Caco-2 (cell line): ENCODE data around the gene MAP1LC3B2. TPM values are rescaled to one million over a fixed set of nuclear protein-coding genes. Genes with fewer than 3 reads are reported as not detected.

Experiments
- BruUV-seq: library from RNA; stranded (reverse); fragments of 400-500 nt; replicated peaks from 2 replicates; lab custom pipeline; 2021; lab: Mats Ljungman, UMichigan
- CTCF ChIA-PET: fragments of 300-600 bp; sonication (Branson Sonifier 250); formaldehyde crosslinking; loops from one replicate; lab custom pipeline; 2022; ENCODE audit warnings: antibody characterized with exemption; lab: Charles Lee
- POLR2A ChIA-PET: fragments of 300-600 bp; sonication (Branson Sonifier 250); formaldehyde crosslinking; loops from one replicate; lab custom pipeline; 2022; ENCODE audit warnings: antibody characterized with exemption; lab: Charles Lee
- DNase-seq, 2 experiments: peaks; one replicate each; pipeline versions ENCODE4 v3.0.0 to v3.0.0-alpha.2; 2020 to 2022
- H3K27me3 ChIP-seq: replicated peaks from 2 replicates; pipeline ENCODE4 v1.6.0; 2011; ENCODE audit warnings: low read length; ENCODE audit not compliant: control insufficient read depth, insufficient read depth
- H3K36me3 ChIP-seq: 2 replicates; pipeline ENCODE4 v1.5.1; 2011; ENCODE audit warnings: low read length; ENCODE audit not compliant: control insufficient read depth, insufficient read depth
- H3K4me1 ChIP-seq: fragments of 250-450 bp; sonication (Bioruptor Pico); 2 replicates; pipeline ENCODE4 v1.5.1; 2020; ENCODE audit warnings: mild to moderate bottlenecking
- H3K4me3 ChIP-seq: 2 replicates; pipeline ENCODE4 v1.5.1; 2011; ENCODE audit warnings: low read depth, mild to moderate bottlenecking, control low read depth, low read length
- H3K9me3 ChIP-seq: fragments of 250-450 bp; sonication (Bioruptor Pico); 2 replicates; pipeline ENCODE4 v1.5.1; 2020; ENCODE audit warnings: mild to moderate bottlenecking, moderate library complexity
- H3K27ac Mint-ChIP-seq: one replicate; pipeline ENCODE4 v1.8.0; 2022; ENCODE audit warnings: mixed read lengths; ENCODE audit not compliant: unreplicated experiment
- H3K27me3 Mint-ChIP-seq: one replicate; pipeline ENCODE4 v1.8.0; 2022; ENCODE audit warnings: mixed read lengths; ENCODE audit not compliant: insufficient read depth, unreplicated experiment
- H3K36me3 Mint-ChIP-seq: one replicate; pipeline ENCODE4 v1.8.0; 2022; ENCODE audit warnings: mild to moderate bottlenecking, mixed read lengths; ENCODE audit not compliant: insufficient read depth, unreplicated experiment
- H3K4me1 Mint-ChIP-seq: one replicate; pipeline ENCODE4 v1.8.0; 2022; ENCODE audit warnings: low read depth, mixed read lengths; ENCODE audit not compliant: unreplicated experiment
- H3K4me3 Mint-ChIP-seq: one replicate; pipeline ENCODE4 v1.8.0; 2022; ENCODE audit warnings: mild to moderate bottlenecking, moderate library complexity, mixed read lengths; ENCODE audit not compliant: unreplicated experiment
- H3K9me3 Mint-ChIP-seq: one replicate; pipeline ENCODE4 v1.8.0; 2022; ENCODE audit warnings: mixed read lengths; ENCODE audit not compliant: unreplicated experiment
- intact Hi-C: fragments of 100-400 bp; cut with micrococcal nuclease; formaldehyde crosslinking; loops from one replicate; pipeline ENCODE4 v1.10.0; 2022; ENCODE audit not compliant: unreplicated experiment
- total RNA-seq: library from RNA; stranded (reverse); gene quantifications from 2 replicates; pipeline ENCODE4 v1.2.3, GENCODE V29; 2022
- TF ChIP-seq, protein P1 (sequence below), 2 experiments: fragments of 200-600 bp in 1 of 2; IDR thresholded peaks; 1 replicate in 1 of 2; 2 replicates in 1 of 2; pipeline versions ENCODE4 v1.5.1 to v1.8.0; 2011 to 2022; ENCODE audit warnings: antibody characterized with exemption in 1 of 2, control low read depth in 1 of 2, inconsistent platforms in 1 of 2, low read depth in 1 of 2, low read length in 1 of 2, mild to moderate bottlenecking in 1 of 2, moderate library complexity in 1 of 2; ENCODE audit not compliant: insufficient read depth in 1 of 2, severe bottlenecking in 1 of 2, unreplicated experiment in 1 of 2

The MAP1LC3B2 gene
- total RNA-seq, 1 experiment from 2014 or later: not detected

DNA sequence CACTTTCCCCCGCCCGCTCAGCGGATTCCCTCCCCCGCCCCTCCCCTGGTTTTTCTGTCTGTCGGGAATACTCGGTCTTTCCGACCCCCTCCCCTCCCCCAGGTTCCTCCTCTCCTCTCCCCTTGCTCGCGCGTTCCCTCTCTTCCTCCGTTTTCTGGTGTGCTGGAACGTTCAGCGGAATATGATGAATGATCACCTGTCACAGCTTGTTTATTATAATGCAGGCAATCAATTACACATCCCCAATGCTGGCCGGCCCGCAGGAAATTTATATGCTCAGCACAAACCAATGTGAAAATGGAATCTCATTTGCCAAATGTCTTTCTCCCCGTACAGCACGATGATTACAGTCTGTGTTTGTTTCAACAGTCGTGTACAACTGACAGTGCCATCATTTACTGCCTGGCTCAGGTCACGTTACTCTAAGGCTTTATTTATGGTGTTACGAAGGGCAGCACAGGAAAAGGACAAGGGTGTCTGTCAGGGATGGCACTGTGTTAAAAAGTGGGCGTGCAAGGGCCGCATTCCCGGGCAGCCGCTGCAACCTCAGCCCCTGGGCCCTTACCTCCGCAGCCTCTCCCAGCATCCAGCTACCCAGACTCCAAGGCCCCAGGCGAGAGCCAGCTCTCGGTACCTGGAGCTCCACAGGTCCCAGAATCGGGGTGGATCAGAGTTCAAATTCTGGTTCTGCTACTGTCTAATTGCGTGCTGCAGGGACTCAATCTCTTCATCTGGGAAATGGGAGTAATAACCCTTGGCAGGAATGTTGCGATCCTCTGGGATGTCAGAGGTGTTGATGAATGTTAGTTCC, 24.7 kb upstream of the MAP1LC3B2 start:
- H3K9me3 Mint-ChIP-seq: no peaks in the 10 kb centered on the region
- intact Hi-C loops: no loop called here
- peak overlapping the region; percentile 78 for H3K4me3 Mint-ChIP-seq
- Histone ChIP-seq H3K4me1 (peaks cover 23% of the 10 kb centered on the region), H3K4me3 (peak overlapping the region; percentile 65), H3K36me3 (no peaks in the 10 kb centered on the region), H3K9me3 (no peaks in the 10 kb centered on the region), H3K27me3 (no peaks in the 10 kb centered on the region)
- ChIA-PET CTCF (interaction anchor here (0.9 kb wide), 1 partner anchor 551 kb away, joined by 3 read pairs; no protein-coding TSS in a partner anchor), POLR2A (interaction anchor here (1.4 kb wide), 1 partner anchor 32 kb away, joined by 3 read pairs; no protein-coding TSS in a partner anchor)
- TF ChIP-seq, protein P1, sequence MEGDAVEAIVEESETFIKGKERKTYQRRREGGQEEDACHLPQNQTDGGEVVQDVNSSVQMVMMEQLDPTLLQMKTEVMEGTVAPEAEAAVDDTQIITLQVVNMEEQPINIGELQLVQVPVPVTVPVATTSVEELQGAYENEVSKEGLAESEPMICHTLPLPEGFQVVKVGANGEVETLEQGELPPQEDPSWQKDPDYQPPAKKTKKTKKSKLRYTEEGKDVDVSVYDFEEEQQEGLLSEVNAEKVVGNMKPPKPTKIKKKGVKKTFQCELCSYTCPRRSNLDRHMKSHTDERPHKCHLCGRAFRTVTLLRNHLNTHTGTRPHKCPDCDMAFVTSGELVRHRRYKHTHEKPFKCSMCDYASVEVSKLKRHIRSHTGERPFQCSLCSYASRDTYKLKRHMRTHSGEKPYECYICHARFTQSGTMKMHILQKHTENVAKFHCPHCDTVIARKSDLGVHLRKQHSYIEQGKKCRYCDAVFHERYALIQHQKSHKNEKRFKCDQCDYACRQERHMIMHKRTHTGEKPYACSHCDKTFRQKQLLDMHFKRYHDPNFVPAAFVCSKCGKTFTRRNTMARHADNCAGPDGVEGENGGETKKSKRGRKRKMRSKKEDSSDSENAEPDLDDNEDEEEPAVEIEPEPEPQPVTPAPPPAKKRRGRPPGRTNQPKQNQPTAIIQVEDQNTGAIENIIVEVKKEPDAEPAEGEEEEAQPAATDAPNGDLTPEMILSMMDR (IDR thresholded peaks at IDR 0.05; ENCODE audit: insufficient read depth in 1 of 2, low read depth in 1 of 2, low read length in 1 of 2, severe bottlenecking in 1 of 2, unreplicated experiment in 1 of 2): no peak
- peaks cover 19% of the 10 kb centered on the region for H3K4me1 Mint-ChIP-seq
- H3K36me3 Mint-ChIP-seq: no peaks in the 10 kb centered on the region
- no peak for DNase-seq
- TSS peak; percentile 43 for BruUV-seq
- H3K27me3 Mint-ChIP-seq: no peaks in the 10 kb centered on the region
- H3K27ac Mint-ChIP-seq: no peak overlapping the region

DNA sequence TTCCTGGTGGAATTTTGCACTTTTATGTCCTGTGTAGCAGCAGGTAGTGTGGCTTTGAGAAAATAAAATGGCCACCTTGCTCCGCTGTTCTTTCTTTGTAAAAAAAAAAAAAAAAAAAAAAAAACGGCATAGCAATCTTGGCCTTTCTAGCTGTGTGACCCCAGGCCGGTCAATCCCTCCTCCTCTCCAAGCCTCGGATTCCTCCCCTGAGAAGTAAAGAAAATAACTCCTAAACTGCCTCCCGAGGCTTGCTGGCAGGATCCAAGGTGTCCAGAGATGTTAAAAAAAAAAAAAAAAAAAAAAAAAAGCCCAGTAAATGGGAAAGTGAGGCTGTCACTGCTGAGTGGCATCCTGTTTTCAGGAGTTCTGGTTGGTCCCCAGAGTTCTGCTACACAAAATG, 23.9 kb upstream of the MAP1LC3B2 start:
- peaks cover 19% of the 10 kb centered on the region for H3K4me1 Mint-ChIP-seq
- no peaks in the 10 kb centered on the region for H3K27me3 Mint-ChIP-seq
- no TSS peak for BruUV-seq
- H3K4me3 Mint-ChIP-seq: peak overlapping the region; percentile 78
- DNase-seq: no peak
- Histone ChIP-seq H3K4me1 (peaks cover 20% of the 10 kb centered on the region), H3K36me3 (no peaks in the 10 kb centered on the region), H3K27me3 (no peaks in the 10 kb centered on the region), H3K4me3 (no peak overlapping the region), H3K9me3 (no peaks in the 10 kb centered on the region)
- POLR2A ChIA-PET: no interaction called here
- H3K27ac Mint-ChIP-seq: no peak overlapping the region
- intact Hi-C loops: no loop called here
- TF ChIP-seq, protein P1 (IDR thresholded peaks at IDR 0.05; ENCODE audit: insufficient read depth in 1 of 2, low read depth in 1 of 2, low read length in 1 of 2, severe bottlenecking in 1 of 2, unreplicated experiment in 1 of 2): no peak
- CTCF ChIA-PET: interaction anchor here (0.6 kb wide), 1 partner anchor 10 kb away, joined by 5 read pairs; no protein-coding TSS in a partner anchor
- H3K9me3 Mint-ChIP-seq: no peaks in the 10 kb centered on the region
- H3K36me3 Mint-ChIP-seq: no peaks in the 10 kb centered on the region

DNA sequence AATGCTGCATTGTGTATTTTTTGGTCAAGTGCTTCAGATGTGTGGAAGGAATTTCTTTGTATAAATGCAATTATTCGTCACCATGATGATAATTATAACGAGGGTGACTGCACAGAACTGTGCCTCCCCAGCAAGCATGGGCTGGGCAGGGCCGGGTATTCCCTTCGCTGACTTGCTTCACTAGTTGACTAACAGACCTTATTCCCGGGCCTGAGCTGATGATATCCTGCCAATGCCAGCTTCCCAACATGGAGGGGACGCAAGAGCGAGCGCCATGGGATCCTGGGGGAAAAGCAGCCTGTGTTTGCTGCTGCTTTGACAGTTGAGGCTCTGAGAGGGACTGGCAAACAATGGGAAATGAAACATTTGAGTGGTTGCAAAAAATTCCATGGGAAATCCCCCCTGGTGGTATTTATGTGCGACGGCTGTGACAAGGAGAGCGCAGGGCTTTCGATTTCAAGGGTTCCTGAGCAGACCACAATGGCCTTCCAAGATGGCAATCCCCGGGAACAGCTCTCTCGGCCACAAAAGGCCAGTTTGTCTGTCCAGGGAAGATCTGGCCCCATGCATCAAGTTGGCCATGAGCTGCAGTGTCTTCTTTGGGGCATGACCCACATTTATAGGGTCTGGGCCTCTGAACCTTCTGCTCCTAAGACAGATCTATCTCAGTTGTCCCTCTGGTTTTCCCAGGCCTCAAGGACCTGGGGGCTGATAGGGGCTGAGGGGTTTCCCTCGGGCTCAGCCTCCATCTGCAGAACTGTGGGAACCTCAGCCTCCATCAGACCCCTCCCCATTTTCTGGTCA, 21.9 kb upstream of the MAP1LC3B2 start:
- DNase-seq: no peak
- TF ChIP-seq, protein P1 (IDR thresholded peaks at IDR 0.05; ENCODE audit: insufficient read depth in 1 of 2, low read depth in 1 of 2, low read length in 1 of 2, severe bottlenecking in 1 of 2, unreplicated experiment in 1 of 2): no peak
- POLR2A ChIA-PET: no interaction called here
- H3K36me3 ChIP-seq: no peaks in the 10 kb centered on the region
- peaks cover 20% of the 10 kb centered on the region for H3K4me1 ChIP-seq
- no peak overlapping the region for H3K27ac Mint-ChIP-seq
- no peaks in the 10 kb centered on the region for H3K27me3 Mint-ChIP-seq
- peaks cover 17% of the 10 kb centered on the region for H3K4me1 Mint-ChIP-seq
- H3K9me3 Mint-ChIP-seq: no peaks in the 10 kb centered on the region
- H3K36me3 Mint-ChIP-seq: no peaks in the 10 kb centered on the region
- intact Hi-C loops: no loop called here
- no peaks in the 10 kb centered on the region; the same call in 1 of the 2 replicates for H3K9me3 ChIP-seq
- no peaks in the 10 kb centered on the region for H3K27me3 ChIP-seq
- no peak overlapping the region for H3K4me3 Mint-ChIP-seq
- BruUV-seq: no TSS peak
- H3K4me3 ChIP-seq: no peak overlapping the region
- CTCF ChIA-PET: no interaction called here
